ENCODE data around the gene BANF2.
"Not testable (repeated sequence)": the region's sequence is repeated elsewhere in the genome, so short reads cannot be mapped to it uniquely, and the experiment has no call there.

Gene BANF2

DNA sequence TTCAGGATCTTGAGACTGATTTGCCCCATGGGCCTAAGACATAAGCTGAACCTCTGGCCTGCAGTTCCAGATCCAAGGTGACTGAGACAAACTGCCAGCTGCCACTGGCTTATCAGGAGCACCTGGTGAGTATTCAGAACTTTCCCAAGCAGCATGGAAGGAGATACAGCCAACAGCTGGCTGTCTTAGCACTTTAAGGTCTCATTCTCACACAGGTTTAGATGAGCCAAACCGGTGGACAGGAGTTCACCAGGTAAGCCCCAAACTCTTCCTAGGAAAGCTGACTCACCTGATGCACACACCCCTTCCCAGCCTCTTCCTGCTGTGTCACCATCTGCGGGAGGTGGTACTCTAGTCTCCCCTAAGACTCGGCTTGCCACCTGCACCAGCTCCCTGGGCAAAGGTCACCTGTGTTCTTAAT lies at the start of gene BANF2:
TSS of gene BANF2 (plus strand) at position 36 of the 421 bp plus-strand sequence. CDS start 25,060 bp downstream, outside the sequence.
- no peak for DNase-seq

DNA sequence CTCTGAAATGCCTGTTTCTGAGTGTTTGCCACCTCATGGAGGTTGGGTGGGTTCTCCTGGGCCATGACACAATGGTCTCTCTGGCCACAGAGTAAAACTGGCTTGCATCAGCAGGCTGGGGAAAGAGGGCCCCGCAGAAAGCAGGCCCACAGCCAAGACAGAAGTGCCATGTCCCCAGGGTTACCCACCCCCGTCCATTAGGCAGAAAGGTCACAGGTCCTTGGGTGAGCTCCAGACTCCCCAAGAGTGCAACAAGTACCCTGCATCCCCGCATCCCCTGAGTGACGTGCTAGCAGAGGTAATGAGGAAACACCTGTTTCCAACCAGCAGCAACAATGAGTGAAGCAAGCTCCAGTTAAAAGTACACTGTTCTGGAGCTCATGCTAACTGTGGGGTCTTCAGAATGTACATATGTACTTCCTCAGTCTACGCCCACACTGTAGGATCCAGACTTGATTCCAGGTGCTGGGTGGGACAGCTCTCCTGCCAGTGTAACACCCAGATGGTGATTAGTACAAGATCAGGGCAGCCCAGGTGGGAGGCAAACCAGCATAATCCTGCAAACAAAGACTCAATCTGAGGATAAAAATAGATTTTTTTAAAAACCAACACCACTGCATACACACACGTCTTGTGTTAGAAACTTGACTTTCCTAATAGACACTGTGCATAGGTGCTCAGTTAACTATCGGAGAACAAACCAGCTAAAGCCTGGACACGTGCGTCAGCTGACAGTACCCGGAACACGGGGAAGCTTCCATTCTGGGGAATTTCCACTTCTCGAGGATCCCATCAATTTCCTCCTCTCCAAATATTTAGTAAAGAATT lies 49.3 kb upstream of the BANF2 start:
- DNase-seq = no peak

DNA sequence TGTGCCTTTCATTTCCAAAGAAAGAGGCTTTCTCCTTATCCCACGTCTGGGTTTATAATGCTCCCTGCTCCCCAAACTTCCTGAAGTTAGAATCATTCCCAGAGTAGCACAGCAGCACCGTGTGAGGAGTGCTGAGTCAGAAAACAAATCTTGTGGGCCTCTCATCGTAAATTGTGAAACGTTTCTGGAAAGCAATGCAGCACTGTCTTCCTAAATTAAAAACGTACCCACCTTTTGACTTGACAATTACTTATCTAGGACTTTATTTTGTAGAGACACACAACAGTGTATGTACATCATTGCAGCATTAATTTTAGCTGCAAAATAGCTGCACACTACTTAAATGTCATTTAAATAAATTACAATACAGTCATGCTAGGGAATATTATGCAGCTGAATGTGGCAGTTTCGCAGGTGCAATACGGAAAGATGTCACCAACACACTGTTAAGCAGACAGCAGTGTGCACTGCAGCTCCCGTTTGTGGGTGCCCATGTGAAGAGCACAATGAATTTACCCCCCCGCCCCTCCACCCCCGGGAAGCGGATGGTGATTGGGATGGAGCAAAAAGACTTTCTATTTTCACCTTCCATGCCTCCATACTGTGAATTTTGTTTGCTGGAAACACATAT lies 48.5 kb upstream of the BANF2 start:
- no peak for DNase-seq

DNA sequence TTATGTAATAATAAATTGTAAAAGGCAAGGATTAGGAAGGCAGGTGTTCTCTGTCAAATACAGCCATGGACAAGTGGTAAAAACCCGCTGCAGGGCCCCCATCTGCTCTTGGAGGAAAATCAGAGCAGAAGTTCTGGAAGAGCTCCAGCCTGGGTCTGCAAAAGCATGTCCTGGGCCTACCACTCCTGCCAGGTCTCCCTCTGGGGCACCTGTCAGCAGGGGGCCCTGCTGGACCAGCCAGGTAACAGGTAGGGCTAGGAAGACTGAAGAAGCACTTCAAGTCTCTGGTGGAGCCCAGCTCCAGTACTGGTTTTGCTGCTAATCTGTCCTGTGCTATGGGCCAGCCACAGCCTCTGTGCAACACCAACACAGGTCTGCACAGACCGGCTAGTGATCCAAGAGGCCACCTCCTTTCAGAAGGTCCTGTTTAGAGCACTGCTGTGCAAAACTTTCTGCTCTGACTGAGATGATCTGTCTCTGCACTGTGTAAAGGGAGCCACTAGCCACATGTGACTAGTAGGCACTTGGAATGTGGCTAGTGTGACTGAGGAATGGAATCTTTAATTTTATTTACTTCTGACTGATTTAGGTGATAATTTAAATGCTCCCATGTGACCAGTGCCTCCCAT lies 47.9 kb upstream of the BANF2 start:
- no peak for DNase-seq

DNA sequence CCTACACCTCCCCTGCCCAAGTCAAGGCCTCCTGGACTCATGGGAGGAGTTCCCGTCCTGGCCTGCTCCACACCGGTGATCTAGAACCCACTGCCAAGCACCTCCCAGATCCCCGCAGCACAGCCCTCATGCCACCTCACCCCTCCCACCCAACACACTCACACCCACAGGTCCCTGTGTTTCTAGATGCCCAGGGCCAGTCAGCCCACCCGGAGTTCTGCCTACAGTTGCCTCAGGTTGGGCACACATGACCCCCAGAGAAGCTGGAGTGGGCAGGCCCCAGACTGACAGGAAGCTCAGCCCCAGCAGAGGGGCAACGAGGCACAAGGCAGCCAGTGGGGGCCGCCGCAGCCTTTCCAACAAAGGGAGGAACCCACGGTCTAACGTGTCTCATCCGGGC lies 47.4 kb upstream of the BANF2 start:
- no peak for DNase-seq

DNA sequence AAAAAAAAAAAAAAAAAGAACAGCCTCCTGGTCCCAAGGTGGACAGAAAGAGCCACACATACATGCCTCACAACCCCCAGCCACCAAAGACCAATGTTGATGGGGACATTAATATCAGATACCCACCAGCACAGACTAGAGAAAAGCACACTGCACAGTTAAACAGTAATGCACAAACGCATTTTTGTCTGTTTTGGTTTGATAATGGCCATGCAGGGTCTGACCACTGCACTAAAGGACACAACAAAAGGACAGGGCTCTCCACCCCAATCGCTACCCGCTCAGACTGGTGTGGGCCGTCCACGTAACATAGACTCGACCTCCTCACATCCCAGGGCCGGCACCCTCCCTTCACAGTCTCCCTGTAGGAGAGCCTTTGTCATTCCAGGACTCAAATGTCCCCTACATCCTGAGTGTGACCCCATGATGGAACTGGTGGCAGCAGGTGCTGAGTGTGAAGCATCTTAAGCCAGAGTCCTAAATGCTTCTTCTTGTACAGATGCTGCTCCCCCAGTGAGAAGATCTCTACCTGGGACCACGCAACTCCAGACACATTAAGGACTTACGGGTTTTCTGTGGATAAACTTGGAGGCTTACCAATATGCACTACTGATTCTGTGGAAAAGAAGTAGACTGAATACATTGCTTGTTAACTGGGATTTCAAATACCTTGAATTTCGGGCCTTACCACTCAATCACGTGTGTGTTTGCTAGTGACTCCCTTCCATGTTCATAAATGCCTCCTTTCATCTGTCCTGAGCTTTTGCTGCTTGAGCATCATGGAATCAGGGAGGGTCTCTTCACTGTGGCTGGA lies 45.7 kb upstream of the BANF2 start:
- DNase-seq = no peak

DNA sequence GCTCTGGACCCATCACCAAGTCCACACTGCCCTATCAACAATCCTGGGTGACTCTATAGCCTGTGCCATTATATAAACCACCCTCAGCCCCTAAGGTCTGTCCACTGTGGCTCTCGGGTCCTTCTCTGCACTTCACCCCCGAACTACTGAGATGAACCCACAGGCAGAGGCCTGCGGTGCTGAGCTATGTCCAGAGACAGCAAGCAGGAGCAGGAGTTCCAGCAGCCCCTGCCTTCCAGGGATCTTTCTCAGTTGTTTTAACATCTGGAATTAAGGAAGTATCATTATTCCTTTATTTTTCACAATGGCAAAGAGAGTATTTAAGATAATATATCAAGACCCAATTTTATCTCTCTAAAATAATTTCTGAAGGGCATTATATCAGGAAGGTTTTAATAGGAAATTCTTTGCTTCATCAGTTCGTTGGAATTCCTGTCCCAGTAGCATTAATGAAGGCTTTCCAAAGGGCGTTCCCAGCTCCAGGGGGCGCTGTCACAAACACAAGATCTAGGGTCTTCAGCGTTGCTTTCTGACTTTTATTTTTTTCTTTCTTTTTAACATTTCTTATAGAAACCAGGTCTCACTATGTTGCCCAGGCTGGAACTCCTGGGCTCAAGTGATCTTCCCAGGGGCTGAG lies 45.0 kb upstream of the BANF2 start:
- DNase-seq = peak in 2 of 58 donors; percentile 14 to 41

DNA sequence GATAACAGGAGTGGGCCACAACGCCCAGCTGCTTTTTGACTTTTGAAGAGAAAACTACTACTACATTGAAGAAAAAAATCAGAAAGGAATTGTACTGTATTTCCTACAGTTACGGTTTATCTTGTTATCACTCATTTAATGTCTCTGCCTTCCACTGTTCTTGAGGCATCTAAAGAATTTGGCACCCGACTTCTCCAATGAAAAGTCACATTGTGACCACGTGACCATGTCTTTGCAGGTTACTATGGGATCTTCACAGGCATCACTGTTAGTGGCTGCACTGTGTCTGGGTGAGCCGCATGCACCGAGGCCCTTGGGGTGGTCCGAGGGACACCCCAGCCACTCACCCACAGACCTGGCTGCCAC lies 44.5 kb upstream of the BANF2 start:
- DNase-seq = no peak

DNA sequence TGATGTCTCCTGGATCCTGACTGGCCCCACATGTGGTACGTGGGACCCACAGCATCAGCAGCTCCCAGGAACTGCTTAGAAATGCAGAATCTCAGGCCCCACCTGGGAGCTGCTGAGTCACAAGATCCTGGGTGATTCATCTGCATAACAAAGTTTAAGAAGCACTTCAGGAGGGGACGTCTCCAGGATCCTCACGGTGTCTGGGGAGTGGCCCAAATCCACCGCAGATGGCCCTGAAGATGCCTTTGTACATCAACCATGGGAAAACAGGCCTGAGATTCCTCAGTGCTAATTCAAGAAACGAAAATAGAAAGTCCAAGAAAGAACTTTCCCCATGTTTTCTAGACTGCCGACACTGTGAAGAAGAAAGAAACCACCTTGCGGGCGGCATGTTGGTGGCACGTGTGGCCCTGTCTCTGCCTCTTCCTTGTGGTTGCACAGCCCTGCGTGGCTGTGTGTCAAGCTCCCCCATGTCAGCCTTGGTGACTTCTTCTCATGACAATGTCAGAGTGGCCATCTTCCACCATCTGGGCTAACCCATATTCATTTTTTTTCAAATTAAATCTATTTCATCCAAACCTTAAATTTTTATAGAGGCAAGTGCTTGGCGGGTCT lies 43.8 kb upstream of the BANF2 start:
- DNase-seq = no peak

DNA sequence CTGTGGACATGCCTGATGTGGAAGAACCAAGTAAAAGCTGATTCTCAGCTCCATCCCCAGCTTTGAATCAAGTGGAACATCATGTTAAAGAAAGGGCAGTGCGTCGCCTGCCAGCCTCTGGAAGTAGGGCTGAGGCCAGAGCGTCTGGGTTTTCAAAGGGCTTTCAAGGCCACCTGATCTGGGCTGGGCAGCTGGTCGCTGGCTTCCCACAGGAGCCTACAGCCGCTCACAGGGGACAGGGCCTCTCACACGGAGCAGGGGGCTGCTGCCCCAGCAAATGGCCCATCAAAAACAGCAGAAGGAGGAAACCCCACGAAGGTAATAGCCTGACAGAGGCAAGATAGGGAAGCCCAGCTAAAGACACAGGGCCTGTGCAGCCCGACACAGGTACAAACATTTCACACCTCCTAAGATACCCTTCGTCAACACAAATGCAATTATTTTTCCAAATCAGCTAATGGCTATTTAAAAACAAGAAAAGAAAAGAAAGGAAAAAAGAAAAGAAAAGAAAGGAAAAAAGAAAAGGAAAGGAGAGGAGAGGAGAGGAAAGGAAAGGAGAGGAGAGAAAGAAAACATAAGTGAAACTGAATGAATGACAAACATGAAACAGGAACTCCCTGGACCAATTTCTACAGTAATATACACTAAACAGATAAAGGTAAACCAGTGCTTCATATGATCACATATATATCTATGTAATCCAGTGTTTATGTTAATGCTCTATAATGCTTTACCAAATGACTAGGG lies 42.5 kb upstream of the BANF2 start:
- DNase-seq = no peak

DNA sequence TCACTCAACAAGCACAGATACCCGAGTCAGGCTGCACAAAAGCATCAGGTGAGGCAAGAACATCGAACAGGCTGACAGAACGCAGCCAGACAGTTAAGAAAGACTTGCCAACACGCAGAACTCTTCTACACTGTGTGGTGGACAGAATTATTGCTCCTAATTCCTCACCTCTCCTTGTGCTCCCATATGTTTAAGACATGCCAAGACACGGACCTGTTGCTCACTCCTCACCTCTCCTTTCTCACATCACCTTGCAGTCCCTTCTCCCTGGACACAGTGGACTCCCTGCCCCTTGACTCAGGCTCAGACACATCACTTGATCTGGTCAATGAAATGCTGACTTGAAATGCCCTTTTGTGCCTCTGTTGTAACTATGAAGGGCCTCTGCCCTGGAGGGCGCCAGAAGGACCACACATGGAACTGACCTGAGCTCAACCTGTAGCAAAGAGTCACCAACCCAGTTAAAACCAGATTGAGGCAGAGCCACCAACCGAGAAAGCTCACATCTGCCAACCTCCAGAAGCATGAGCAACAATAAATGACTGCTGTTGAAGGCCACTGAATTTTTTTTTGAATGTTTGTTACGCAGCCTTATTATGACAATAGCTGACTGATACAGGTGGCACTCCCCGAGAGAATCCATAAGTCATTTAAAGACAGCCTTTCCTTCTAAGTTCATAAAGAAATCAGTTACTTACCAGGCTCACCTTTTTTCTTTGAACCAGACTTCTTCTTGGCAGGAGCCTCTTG lies 41.7 kb upstream of the BANF2 start:
- DNase-seq = no peak

DNA sequence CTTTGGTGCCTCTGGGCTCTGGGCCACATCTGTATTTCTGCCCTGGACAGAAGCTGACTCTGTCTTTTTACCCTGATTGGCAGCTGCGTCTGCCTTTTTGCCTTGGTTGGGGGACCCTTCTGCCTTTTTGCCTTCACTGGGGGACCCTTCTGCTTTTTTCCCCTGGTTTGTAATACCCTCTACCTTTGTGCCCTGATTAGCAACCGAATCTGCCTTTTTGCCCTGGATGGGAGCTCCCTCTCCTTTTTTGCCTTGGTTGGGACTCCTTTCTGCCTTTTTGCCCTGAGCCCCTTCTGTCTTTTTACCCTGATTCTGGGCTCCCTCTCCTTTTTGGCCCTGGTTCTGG lies 41.1 kb upstream of the BANF2 start:
- no peak for DNase-seq

DNA sequence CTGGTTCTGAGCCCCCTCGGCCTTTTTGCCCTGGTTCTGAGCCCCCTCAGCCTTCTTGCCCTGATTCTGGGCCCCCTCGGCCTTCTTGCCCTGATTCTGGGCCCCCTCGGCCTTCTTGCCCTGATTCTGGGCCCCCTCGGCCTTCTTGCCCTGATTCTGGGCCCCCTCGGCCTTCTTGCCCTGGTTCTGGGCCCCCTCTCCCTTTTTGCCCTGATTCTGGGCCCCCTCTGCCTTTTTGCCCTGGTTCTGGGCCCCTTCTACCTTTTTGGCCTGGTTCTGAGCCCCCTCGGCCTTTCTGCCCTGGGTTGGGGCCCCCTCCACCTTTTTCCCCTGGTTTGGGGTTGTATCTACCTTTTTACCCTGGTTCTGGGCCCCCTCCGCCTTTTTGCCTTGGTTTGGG lies 40.4 kb upstream of the BANF2 start:
- DNase-seq = not testable (repeated sequence)

DNA sequence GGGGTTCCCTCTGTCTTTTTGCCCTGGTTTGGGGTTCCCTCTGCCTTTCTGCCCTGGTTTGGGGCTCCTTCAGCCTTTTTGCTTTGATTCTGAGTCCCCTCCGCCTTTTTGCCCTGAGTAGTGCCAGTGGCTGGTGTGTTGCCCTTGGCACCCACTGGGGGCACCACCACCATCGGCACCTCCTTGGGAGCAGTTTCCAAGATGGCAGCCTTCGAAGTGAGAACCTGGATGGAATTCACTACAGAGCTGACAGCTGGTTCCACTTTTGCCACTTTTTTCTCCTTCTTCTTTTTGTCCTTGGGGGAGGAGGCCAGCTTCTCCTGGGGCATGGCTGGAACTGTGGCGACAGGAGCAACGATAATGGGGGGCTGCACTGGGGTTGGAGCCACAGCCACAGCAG lies 40.0 kb upstream of the BANF2 start:
- DNase-seq = no peak

DNA sequence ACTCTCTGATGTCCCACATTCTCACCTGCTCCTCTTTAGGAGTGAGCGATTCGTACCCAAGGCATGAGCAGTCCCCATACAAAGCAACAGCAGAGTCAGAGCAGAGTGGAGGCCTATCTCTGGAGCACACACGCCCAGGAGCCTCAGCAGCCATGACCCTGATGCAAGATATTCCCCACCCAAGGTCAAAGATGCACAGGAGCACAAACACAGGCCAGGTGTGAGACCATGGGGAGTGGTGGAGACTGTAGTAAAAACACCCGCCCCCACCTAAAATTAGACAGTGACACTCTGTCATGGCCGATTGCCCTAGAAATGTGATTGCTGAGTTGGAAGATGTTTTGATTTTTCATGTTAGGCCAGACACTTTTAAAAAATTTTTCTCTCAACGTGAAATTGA lies 39.1 kb upstream of the BANF2 start:
- no peak for DNase-seq

DNA sequence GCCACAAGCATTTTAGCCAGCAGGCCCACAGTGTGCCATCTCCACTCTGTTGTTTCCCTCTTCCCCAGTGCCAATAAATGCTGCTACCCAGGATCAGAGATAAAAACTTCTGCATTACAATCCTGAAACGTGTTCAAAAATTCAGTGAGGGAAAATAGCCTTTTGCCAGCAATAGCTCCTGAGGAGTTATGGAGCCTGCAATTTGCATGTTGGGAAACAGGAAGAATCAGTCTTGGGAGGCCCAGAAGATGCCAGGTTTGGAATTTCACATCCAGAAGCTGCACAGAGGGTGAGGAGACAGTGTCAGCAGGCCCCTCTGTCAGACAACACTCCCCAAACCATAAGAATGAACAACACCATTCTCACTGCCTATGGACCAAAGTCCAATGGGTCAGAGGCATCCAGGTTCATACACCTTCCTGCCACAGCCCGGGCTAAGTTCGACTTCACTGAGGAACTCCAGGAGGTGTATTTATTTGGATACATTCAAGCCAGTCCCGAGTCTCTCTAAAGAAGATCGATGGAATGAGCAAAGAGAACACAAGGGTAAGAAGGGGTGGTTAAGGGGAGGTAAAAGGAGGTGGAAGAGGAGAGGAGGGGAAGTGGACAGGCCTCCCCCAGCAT lies 38.5 kb upstream of the BANF2 start:
- no peak for DNase-seq

DNA sequence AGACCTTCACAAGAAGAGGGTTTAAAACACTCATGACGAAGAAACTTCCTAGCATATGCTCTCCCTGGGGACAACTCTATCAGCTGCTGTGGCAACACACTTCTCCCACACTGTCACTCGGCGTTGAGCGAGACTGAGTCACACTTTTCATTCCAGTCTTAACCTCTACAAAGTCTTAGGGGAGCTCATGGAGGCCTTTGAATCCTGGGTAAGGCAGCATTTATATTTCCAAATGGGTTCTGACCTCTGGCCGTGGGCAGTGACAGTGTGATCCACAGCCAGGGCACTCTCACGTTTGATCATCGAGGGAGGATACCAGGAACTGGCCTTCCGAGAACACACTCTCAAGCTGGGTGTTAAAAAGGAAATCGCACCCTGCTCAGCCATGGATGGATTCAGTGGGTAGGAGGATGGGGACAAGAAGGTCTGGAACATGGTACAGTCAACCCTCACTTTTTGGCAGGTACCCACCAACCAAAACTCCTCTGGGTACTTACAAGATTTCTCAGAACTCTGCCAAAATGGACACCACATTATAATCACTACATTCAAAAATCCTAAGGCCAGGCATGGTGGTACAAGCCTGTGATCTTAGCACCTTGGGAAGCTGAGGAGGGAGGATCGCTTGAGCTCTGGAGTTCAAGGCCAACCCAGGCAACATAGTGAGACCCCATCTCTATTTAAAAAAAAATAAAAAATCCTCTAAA lies 37.3 kb upstream of the BANF2 start:
- no peak for DNase-seq

DNA sequence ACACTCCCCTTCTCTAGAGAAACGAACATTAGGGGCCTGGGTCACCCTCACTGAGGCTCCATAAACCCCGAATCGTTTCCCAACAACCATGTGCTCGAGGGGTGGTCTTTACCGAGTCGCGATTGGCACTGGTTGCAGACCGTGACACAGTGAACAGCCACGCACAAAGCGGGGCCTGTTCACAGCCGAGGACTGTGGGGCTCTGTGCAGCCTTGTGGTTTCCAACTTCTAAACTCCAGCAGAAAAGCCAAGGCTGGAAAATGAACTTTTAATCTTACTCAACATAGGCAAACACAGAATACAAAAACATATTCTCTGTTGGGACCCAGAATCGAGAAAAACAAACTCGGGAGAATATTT lies 36.7 kb upstream of the BANF2 start:
- DNase-seq = peak in 23 of 58 donors; percentile 7 to 52 (median 32)

Measured in anterior cingulate cortex (tissue), 58 donors.